Measurements from ENCODE around the gene MAD1L1.

MAD1L1 gene

GRCh38 chr7:2151801-2152612 is 80.7 kb downstream of the MAD1L1 start:
- FAIRE-seq = no peak

GRCh38 chr7:2151237-2151636 is 81.5 kb downstream of the MAD1L1 start:
- no peak for FAIRE-seq

- FAIRE-seq = no peak
Observed at GRCh38 chr7:2150445-2150815, 82.3 kb downstream of the MAD1L1 start.

- FAIRE-seq = no peak
Observed at GRCh38 chr7:2149672-2150444, 82.9 kb downstream of the MAD1L1 start.

GRCh38 chr7:2148814-2149213 is 83.9 kb downstream of the MAD1L1 start:
- no peak for FAIRE-seq

- FAIRE-seq = no peak
Observed at GRCh38 chr7:2148189-2148588, 84.6 kb downstream of the MAD1L1 start.

GRCh38 chr7:2146676-2147472 is 85.9 kb downstream of the MAD1L1 start:
- FAIRE-seq = no peak

GRCh38 chr7:2145835-2146580 is 86.7 kb downstream of the MAD1L1 start:
- no peak for FAIRE-seq

GRCh38 chr7:2144926-2145325 is 87.8 kb downstream of the MAD1L1 start:
- FAIRE-seq = no peak

- FAIRE-seq = no peak
Observed at GRCh38 chr7:2143981-2144595, 88.7 kb downstream of the MAD1L1 start.

GRCh38 chr7:2143450-2143849 is 89.3 kb downstream of the MAD1L1 start:
- FAIRE-seq = no peak

- no peak for FAIRE-seq
Observed at GRCh38 chr7:2142386-2142785, 90.4 kb downstream of the MAD1L1 start.

GRCh38 chr7:2141651-2142050 is 91.1 kb downstream of the MAD1L1 start:
- FAIRE-seq = no peak

- FAIRE-seq = no peak
Observed at GRCh38 chr7:2141021-2141410, 91.7 kb downstream of the MAD1L1 start.

- FAIRE-seq = no peak
Observed at GRCh38 chr7:2140216-2141020, 92.3 kb downstream of the MAD1L1 start.

- FAIRE-seq = no peak
Observed at GRCh38 chr7:2139004-2139699, 93.6 kb downstream of the MAD1L1 start.

- no peak for FAIRE-seq
Observed at GRCh38 chr7:2138146-2138765, 94.5 kb downstream of the MAD1L1 start.

GRCh38 chr7:2134740-2135139 is 98.0 kb downstream of the MAD1L1 start:
- FAIRE-seq = no peak

- FAIRE-seq = no peak
Observed at GRCh38 chr7:2132243-2132642, 100.5 kb downstream of the MAD1L1 start.

- FAIRE-seq = no peak
Observed at GRCh38 chr7:2131800-2132199, 100.9 kb downstream of the MAD1L1 start.

Data from G401.6 (cell line).